ENCODE results near the gene MSI2. TPM values are rescaled to one million over a fixed set of nuclear protein-coding genes. Genes with fewer than 3 reads are reported as not detected.

Gene MSI2
- total RNA-seq, 4 donors from 2014 or later, result 15.9 to 22.9 (median 17.0) TPM

- no peak for DNase-seq
- TF ChIP-seq, protein P1, sequence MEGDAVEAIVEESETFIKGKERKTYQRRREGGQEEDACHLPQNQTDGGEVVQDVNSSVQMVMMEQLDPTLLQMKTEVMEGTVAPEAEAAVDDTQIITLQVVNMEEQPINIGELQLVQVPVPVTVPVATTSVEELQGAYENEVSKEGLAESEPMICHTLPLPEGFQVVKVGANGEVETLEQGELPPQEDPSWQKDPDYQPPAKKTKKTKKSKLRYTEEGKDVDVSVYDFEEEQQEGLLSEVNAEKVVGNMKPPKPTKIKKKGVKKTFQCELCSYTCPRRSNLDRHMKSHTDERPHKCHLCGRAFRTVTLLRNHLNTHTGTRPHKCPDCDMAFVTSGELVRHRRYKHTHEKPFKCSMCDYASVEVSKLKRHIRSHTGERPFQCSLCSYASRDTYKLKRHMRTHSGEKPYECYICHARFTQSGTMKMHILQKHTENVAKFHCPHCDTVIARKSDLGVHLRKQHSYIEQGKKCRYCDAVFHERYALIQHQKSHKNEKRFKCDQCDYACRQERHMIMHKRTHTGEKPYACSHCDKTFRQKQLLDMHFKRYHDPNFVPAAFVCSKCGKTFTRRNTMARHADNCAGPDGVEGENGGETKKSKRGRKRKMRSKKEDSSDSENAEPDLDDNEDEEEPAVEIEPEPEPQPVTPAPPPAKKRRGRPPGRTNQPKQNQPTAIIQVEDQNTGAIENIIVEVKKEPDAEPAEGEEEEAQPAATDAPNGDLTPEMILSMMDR (IDR thresholded peaks at IDR 0.05), result no peak
- TF ChIP-seq POLR2A (IDR thresholded peaks at IDR 0.05), result no peak
- Histone ChIP-seq H3K4me1 (no peaks in the 10 kb centered on the region), H3K9me3 (no peaks in the 10 kb centered on the region), H3K36me3 (no peaks in the 10 kb centered on the region), H3K27me3 (peaks cover 0 to 7% (median 0%) of the 10 kb centered on the region in 4 donors), H3K27ac (no peak overlapping the region), H3K4me3 (no peak overlapping the region)
- intact Hi-C loops (cut with DNase I), result no loop called here
- WGBS, 2 donors, result 89 to 100% methylated on average over 1 of the region's 1 CpG
Measured at GRCh38 chr17:57692770-57693169, 436.4 kb downstream of the MSI2 start.

GRCh38 chr17:57694051-57694450 is 437.7 kb downstream of the MSI2 start:
- intact Hi-C loops (cut with DNase I), result no loop called here
- Histone ChIP-seq H3K27me3 (peaks cover 0 to 11% (median 0%) of the 10 kb centered on the region in 4 donors), H3K4me3 (no peak overlapping the region), H3K36me3 (no peaks in the 10 kb centered on the region), H3K27ac (no peak overlapping the region), H3K9me3 (no peaks in the 10 kb centered on the region), H3K4me1 (no peaks in the 10 kb centered on the region)
- TF ChIP-seq POLR2A (IDR thresholded peaks at IDR 0.05), result no peak
- TF ChIP-seq, protein P1 (IDR thresholded peaks at IDR 0.05), result no peak
- DNase-seq, result no peak
- WGBS, 2 donors, result 88 to 100% methylated on average over 1 of the region's 1 CpG

GRCh38 chr17:57696050-57696449 is 439.7 kb downstream of the MSI2 start:
- Histone ChIP-seq H3K36me3 (no peaks in the 10 kb centered on the region), H3K4me1 (no peaks in the 10 kb centered on the region), H3K9me3 (no peaks in the 10 kb centered on the region), H3K27ac (no peak overlapping the region), H3K27me3 (peaks cover 0 to 11% (median 0%) of the 10 kb centered on the region in 4 donors), H3K4me3 (no peak overlapping the region)
- no peak for DNase-seq
- 52 to 53% methylated on average over 3 of the region's 3 CpGs for WGBS, 2 donors
- TF ChIP-seq POLR2A (IDR thresholded peaks at IDR 0.05), result no peak
- TF ChIP-seq, protein P1 (IDR thresholded peaks at IDR 0.05), result no peak
- intact Hi-C loops (cut with DNase I), result no loop called here

GRCh38 chr17:57697197-57697596 is 440.9 kb downstream of the MSI2 start:
- no peaks in the 10 kb centered on the region for H3K9me3 ChIP-seq
- H3K36me3 ChIP-seq, result no peaks in the 10 kb centered on the region
- 85 to 92% methylated on average over 6 to 7 of the region's 7 CpGs for WGBS, 2 donors
- intact Hi-C loops (cut with DNase I), result no loop called here
- no peaks in the 10 kb centered on the region for H3K4me1 ChIP-seq
- H3K27ac ChIP-seq, result no peak overlapping the region
- H3K4me3 ChIP-seq, result no peak overlapping the region
- H3K27me3 ChIP-seq, result peaks cover 0 to 11% (median 0%) of the 10 kb centered on the region in 4 donors
- no peak for DNase-seq
- TF ChIP-seq, protein P1 (IDR thresholded peaks at IDR 0.05), result no peak
- TF ChIP-seq POLR2A (IDR thresholded peaks at IDR 0.05), result no peak

GRCh38 chr17:57697891-57698711 is 441.8 kb downstream of the MSI2 start:
- WGBS, 2 donors, result 74 to 79% methylated on average over 11 to 12 of the region's 12 CpGs
- TF ChIP-seq POLR2A (IDR thresholded peaks at IDR 0.05), result no peak
- TF ChIP-seq, protein P1 (IDR thresholded peaks at IDR 0.05), result no peak
- Histone ChIP-seq H3K9me3 (no peaks in the 10 kb centered on the region), H3K36me3 (no peaks in the 10 kb centered on the region), H3K27ac (no peak overlapping the region), H3K4me3 (no peak overlapping the region), H3K27me3 (peaks cover 0 to 11% (median 0%) of the 10 kb centered on the region in 4 donors), H3K4me1 (no peaks in the 10 kb centered on the region)
- no peak for DNase-seq
- intact Hi-C loops (cut with DNase I), result no loop called here
